Embryonic facial prominence (tissue), 1 donor: Measurements from ENCODE around the gene LHX8.
A peak's percentile ranks its signal among the peaks of the same experiment; 100 is the strongest.
"Not testable (repeated sequence)": the region's sequence is repeated elsewhere in the genome, so short reads cannot be mapped to it uniquely, and the experiment has no call there.

Experiments
- DNase-seq: peaks from one replicate; pipeline ENCODE4 v3.0.0-alpha.2; 2016; ENCODE audit errors: extremely low spot score

Gene LHX8

GRCh38 chr1:75133750-75134646, at the start of gene LHX8:
Gene LHX8 (plus strand): TSS chr1:75134388. CDS start chr1:75136615, 2,227 bp downstream.
- no peak for DNase-seq

GRCh38 chr1:75085931-75086330, 48.3 kb upstream of the LHX8 start:
- DNase-seq = no peak

DNA sequence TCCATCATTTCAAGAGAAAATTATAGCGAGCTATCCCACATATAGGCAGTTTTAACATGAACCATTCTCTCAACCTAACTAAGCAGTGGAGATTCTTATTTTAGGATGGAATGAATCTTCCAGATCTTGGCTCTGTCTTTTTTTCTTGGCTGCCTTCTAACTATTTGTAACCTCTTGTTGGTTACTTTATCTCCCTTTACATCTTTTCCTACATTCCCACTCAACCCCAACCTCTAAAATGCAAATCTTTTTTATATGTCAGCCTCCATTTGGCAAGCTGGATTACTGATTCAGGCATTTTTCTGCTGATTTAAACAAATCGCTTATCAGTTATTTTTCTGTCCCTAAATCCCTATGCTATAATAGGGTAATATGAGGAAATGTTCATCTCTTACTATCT, 46.9 kb upstream of the LHX8 start:
- no peak for DNase-seq

GRCh38 chr1:75092141-75092540, 42.0 kb upstream of the LHX8 start:
- DNase-seq = no peak

GRCh38 chr1:75097654-75098053, 36.5 kb upstream of the LHX8 start:
- DNase-seq = peak; percentile 38

GRCh38 chr1:75099581-75099980, 34.6 kb upstream of the LHX8 start:
- DNase-seq = no peak

- no peak for DNase-seq
Observed at GRCh38 chr1:75100481-75101092, 33.6 kb upstream of the LHX8 start.

DNA sequence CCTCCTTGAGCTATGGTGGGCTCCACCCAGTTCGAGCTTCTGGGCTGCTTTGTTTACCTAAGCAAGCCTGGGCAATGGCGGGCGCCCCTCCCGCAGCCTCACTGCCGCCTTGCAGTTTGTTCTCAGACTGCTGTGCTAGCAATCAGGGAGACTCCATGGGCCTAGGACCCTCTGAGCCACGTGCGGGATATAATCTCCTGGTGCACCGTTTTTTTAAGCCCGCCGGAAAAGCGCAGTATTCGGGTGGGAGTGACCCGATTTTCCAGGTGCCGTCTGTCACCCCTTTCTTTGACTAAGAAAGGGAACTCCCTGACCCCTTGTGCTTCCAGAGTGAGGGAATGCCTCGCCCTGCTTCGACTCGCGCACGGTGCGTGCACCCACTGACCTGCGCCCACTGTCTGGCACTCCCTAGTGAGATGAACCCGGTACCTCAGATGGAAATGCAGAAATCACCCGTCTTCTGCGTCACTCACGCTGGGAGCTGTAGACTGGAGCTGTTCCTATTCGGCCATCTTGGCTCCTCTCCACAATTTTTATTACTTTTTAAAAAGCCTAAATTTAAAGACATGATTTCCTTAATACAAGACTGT, 21.7 kb upstream of the LHX8 start:
- not testable (repeated sequence) for DNase-seq

- DNase-seq = no peak
Observed at GRCh38 chr1:75115654-75116053, 18.5 kb upstream of the LHX8 start.

- DNase-seq = no peak
Observed at GRCh38 chr1:75123756-75124155, 10.4 kb upstream of the LHX8 start.

- no peak for DNase-seq
Observed at GRCh38 chr1:75124510-75124909, 9.7 kb upstream of the LHX8 start.

GRCh38 chr1:75125161-75125726, 8.9 kb upstream of the LHX8 start:
- DNase-seq = no peak

DNA sequence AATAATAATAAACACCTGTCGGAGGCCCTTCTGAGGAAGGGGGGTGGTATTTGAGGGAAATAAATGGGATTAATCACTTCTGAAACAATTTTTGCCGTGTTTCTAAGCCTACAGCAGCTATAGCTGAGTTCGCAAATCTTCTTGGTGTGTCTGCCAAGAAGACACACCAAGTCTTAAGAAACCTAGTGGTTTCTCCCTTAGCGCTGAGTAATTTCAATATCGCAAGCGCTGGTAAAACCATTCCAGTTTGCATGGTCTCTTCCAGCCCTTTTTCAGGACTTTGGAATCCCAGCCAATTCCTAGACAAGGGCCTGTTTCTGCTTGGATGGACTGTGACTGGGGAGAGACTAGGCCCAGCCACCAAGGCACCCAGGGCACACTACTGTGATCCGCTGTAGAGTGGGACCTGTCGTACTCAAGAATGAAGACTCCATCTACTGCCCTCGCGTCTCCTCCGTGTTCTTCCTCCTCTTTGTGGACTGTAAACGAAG, 7.5 kb upstream of the LHX8 start:
- DNase-seq = no peak

DNA sequence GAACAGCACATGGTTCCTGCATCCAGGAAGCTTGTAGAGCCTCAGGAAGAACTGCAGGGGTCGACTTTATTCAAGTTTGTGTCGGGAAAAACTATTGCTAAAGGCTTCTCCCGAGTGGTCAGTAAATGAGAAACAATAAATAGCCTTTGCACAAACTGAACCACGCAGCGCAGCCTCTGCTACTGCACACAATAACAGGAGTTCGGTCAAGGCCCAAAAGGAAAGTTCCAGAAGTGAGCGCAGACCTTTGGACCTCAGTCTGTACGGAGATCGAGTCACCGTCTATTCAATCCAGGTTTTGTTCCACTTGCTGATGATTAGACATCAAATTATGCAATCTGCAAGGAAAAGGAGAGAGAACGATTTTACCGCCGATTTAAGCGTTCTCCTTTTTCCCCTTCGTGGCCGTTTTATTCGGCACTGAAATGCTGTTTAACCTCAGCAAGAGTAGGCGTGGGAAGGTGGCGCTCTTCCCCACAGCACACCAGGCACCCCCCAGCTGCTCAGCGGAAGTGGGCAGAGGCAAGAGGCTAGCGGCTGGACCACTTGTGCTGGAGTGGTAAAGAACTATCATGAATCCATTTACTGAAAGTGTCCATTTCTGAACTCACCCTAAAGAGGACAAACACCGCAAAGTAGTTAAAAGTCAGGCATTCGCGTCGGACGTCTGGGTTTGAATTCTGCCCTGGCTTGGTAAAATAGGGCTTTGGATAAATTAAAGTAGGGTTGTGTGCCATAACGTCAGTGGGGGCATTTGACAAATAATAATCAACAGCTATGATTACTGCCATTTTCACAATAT, 6.1 kb upstream of the LHX8 start:
- no peak for DNase-seq

GRCh38 chr1:75129660-75129982, 4.6 kb upstream of the LHX8 start:
- DNase-seq = no peak

DNA sequence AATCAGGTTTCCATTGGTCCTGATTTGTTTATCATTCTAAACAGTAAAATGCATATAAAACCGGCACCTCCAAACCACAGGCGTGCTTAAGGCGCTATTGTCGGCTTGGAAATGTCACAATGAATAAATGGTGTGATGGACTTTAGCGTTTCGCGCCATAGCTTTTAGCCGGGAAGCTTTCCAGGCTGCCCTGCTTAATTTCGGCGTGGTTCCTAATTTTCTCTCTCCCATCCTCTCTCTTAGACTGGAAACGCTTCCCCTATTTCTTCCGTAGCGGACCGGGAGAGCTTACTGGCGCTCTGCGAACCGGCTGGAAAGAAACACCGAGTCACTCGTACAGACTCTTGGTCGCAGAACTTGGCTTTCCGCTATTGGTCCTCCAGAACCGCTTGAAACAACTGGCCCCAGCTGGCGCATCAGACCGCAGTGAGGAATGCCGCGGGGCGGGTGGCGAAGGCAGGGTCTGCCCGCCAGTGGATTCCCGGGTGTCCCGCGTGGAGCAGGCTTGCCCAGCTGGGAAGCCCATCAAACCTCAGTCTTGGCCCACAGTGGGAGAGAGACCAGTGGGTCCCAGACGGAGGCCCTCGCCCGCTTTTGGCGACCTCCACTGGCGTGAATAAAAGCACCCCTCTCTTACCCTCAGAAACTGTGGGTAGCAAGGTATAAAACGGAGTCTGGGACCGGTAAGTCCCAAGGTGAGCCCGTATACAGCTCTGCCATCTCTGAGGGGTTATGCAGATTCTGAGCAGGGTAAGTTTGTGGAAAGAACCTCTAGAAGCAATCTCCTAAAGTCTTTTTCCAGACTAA, 4.0 kb upstream of the LHX8 start:
- no peak for DNase-seq

- no peak for DNase-seq
Observed at GRCh38 chr1:75130865-75131564, 3.2 kb upstream of the LHX8 start.

DNA sequence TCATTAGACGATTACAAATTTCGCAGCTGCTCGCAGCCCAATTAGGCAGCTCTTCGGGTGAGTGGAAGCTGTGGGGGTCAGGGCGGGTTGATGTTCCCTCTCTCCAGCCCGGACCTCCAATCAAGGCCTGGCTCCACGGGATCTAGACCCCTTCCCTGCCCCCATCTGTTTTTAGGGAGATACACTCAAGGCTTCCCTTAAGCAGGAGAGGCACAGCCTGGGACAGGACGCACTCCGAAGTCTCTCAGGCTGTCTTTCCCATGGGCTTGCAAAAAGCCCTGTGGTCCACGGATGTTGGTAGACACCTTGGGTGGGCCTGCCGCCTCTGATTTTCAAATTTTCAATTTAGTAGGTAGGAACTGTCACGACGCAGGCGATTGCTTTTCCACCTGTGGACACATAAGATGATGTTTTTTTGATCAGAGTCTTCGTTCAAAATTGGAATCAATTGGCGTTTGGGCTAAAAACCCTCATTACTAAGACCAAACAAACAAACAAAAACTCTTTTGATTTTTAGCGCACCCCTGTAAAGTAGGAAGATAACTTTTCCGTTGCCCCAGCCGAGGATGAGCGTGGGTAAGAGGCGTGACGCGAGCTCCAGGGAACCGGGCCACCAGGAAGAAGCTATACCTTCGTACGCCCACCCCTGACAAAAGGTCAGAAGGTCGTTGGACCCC, 2.5 kb upstream of the LHX8 start:
- DNase-seq = no peak

- no peak for DNase-seq
Observed at GRCh38 chr1:75132242-75132811, 1.9 kb upstream of the LHX8 start.
